ENCODE measurements around the gene CDK15. TPM values are rescaled to one million over a fixed set of nuclear protein-coding genes. Genes with fewer than 3 reads are reported as not detected.
A peak's percentile ranks its signal among the peaks of the same experiment; 100 is the strongest.

Gene CDK15
- total RNA-seq, 2 donors from 2014 or later = not detected

GRCh38 chr2:201854841-201855240, 48.5 kb downstream of the CDK15 start:
- Mint-ChIP-seq H3K4me3 (no peak overlapping the region), H3K36me3 (ENCODE audit: low read depth) (no peaks in the 10 kb centered on the region), H3K9me3 (no peaks in the 10 kb centered on the region), H3K4me1 (peaks cover 7% of the 10 kb centered on the region), H3K27me3 (peaks cover 13% of the 10 kb centered on the region), H3K27ac (no peak overlapping the region)
- peak; percentile 32 for ATAC-seq (replicated peaks)

DNA sequence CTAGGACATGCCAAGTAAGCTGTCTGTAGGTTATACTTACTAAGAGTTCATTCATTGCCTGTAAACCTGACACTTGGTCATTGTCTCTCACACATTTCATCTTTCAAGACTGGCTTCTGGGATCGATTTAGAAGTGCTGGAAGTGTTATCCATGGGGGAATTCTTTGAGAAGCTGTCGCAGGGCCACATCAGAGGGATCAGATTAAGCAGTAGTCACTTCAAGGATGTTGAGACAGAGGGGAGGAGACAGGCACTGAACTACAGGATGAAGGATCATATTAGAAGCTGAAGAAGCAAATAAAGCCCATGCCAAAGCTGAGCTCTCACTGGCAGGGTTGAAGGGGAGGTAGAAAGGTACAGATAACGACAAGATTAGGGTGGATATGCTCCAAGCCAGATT, 49.0 kb downstream of the CDK15 start:
- Mint-ChIP-seq H3K36me3 (ENCODE audit: low read depth) (no peaks in the 10 kb centered on the region), H3K4me3 (no peak overlapping the region), H3K9me3 (no peaks in the 10 kb centered on the region), H3K4me1 (peaks cover 7% of the 10 kb centered on the region), H3K27ac (no peak overlapping the region), H3K27me3 (peaks cover 13% of the 10 kb centered on the region)
- ATAC-seq (replicated peaks) = no peak

- no peaks in the 10 kb centered on the region for H3K36me3 Mint-ChIP-seq (ENCODE audit: low read depth)
- ATAC-seq (replicated peaks) = no peak
- H3K27ac Mint-ChIP-seq = no peak overlapping the region
- H3K4me3 Mint-ChIP-seq = no peak overlapping the region
- H3K27me3 Mint-ChIP-seq = peaks cover 21% of the 10 kb centered on the region
- no peaks in the 10 kb centered on the region for H3K9me3 Mint-ChIP-seq
- peaks cover 13% of the 10 kb centered on the region for H3K4me1 Mint-ChIP-seq
These were observed 51.0 kb downstream of the CDK15 start for GRCh38 chr2:201857326-201857725.

- peak; percentile 50 for ATAC-seq (replicated peaks)
- peak overlapping the region; percentile 20 for H3K4me3 Mint-ChIP-seq
- no peak overlapping the region for H3K27ac Mint-ChIP-seq
- no peaks in the 10 kb centered on the region for H3K36me3 Mint-ChIP-seq (ENCODE audit: low read depth)
- H3K4me1 Mint-ChIP-seq = peaks cover 13% of the 10 kb centered on the region
- H3K27me3 Mint-ChIP-seq = peaks cover 24% of the 10 kb centered on the region
- no peaks in the 10 kb centered on the region for H3K9me3 Mint-ChIP-seq
These were observed 52.2 kb downstream of the CDK15 start for GRCh38 chr2:201858281-201859184.

DNA sequence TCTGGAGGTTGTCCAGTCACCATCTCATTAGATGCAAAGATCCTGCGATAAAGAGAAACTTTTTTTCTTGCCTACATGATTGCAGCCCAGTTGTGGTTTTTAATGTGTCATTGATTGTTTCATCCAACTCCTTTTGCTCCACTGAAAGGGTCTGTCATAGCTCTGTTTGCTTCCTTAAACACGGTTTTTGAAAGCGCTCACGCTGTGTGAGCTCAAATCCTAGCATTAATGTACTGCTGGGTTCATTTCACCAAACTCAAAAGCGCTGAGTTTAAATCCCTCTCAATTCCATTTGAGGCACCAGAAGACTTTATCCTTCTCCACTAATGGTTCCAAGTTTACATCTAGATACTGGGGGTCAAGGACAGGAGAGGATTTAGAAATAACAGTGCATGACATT, 53.6 kb downstream of the CDK15 start:
- Mint-ChIP-seq H3K27ac (no peak overlapping the region), H3K4me1 (peaks cover 13% of the 10 kb centered on the region), H3K9me3 (no peaks in the 10 kb centered on the region), H3K4me3 (no peak overlapping the region), H3K27me3 (peaks cover 24% of the 10 kb centered on the region), H3K36me3 (ENCODE audit: low read depth) (no peaks in the 10 kb centered on the region)
- ATAC-seq (replicated peaks) = no peak

- Mint-ChIP-seq H3K4me1 (peaks cover 13% of the 10 kb centered on the region), H3K9me3 (no peaks in the 10 kb centered on the region), H3K27ac (no peak overlapping the region), H3K36me3 (ENCODE audit: low read depth) (no peaks in the 10 kb centered on the region), H3K4me3 (no peak overlapping the region), H3K27me3 (peaks cover 24% of the 10 kb centered on the region)
- ATAC-seq (replicated peaks) = peak; percentile 72
These were observed 54.3 kb downstream of the CDK15 start for GRCh38 chr2:201860636-201861066.

DNA sequence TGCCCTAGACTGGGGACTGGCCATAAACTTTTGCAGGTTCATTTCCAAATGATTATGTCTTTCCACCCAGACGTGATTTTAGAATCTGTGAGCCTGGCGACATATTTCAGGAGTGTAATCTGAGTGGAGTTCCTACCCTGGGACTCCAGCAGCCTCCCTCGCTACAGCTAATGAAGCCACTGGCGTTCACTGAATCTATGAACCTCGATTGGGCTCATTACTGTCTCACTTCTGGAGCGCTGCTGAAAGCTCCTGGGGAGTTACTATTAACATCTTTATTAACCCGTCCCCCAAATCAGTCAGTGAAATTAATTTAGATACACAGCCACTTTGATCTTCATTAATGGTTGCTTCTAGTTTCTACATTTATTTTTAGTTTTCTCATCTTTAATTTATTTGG, 56.5 kb downstream of the CDK15 start:
- Mint-ChIP-seq H3K27me3 (peaks cover 24% of the 10 kb centered on the region), H3K27ac (no peak overlapping the region), H3K9me3 (no peaks in the 10 kb centered on the region), H3K4me3 (no peak overlapping the region), H3K36me3 (ENCODE audit: low read depth) (no peaks in the 10 kb centered on the region), H3K4me1 (peaks cover 13% of the 10 kb centered on the region)
- ATAC-seq (replicated peaks) = no peak

DNA sequence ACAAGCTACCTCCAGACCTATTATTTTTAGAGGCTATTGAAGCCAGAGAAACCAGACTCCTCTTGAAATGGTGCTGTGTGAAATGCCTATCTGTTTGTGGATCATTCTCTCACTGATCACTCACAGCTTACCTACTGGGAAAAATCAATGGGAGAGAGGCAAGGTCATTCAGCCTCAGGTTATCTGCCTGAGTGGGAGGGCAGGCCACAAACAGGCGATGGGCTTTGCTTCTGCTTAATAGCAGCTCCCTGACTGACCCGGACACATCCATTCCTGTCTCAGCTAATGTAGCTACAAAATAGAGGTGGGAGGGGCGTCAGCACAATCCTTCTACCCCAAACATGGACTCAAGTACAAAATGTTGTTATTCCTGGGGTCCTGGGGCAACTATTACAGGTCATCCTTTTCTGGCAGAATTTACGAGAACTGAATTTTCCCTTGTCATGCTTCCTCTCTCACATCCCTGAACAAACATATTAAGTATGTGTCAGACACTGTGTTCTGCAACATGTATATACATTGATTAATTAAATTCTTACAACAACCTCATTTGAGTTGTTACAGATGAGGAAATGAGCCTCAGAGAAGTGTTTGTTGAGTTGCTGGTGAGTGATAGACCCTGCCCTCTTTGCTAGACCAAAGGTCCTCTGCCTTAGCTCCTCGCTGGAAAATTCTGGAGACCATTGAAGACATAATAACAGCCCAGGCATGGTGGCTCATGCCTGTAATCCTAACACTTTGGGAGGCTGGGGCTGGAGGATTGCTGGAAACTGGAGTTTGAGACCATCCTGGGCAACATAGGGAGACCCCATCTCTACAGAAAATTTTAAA, 60.5 kb downstream of the CDK15 start:
- no peaks in the 10 kb centered on the region for H3K9me3 Mint-ChIP-seq
- no peak overlapping the region for H3K4me3 Mint-ChIP-seq
- H3K27ac Mint-ChIP-seq = no peak overlapping the region
- H3K36me3 Mint-ChIP-seq (ENCODE audit: low read depth) = no peaks in the 10 kb centered on the region
- H3K27me3 Mint-ChIP-seq = peaks cover 13% of the 10 kb centered on the region
- no peaks in the 10 kb centered on the region for H3K4me1 Mint-ChIP-seq
- ATAC-seq (replicated peaks) = no peak

GRCh38 chr2:201871471-201871870, 65.1 kb downstream of the CDK15 start:
- H3K27me3 Mint-ChIP-seq = peaks cover 10% of the 10 kb centered on the region
- no peaks in the 10 kb centered on the region for H3K36me3 Mint-ChIP-seq (ENCODE audit: low read depth)
- no peak overlapping the region for H3K27ac Mint-ChIP-seq
- no peak for ATAC-seq (replicated peaks)
- H3K4me3 Mint-ChIP-seq = no peak overlapping the region
- no peaks in the 10 kb centered on the region for H3K9me3 Mint-ChIP-seq
- H3K4me1 Mint-ChIP-seq = no peaks in the 10 kb centered on the region

GRCh38 chr2:201872591-201872990, 66.3 kb downstream of the CDK15 start:
- no peak for ATAC-seq (replicated peaks)
- no peaks in the 10 kb centered on the region for H3K4me1 Mint-ChIP-seq
- no peaks in the 10 kb centered on the region for H3K36me3 Mint-ChIP-seq (ENCODE audit: low read depth)
- no peak overlapping the region for H3K4me3 Mint-ChIP-seq
- H3K27me3 Mint-ChIP-seq = peaks cover 10% of the 10 kb centered on the region
- H3K27ac Mint-ChIP-seq = no peak overlapping the region
- no peaks in the 10 kb centered on the region for H3K9me3 Mint-ChIP-seq

GRCh38 chr2:201879996-201880395, 73.7 kb downstream of the CDK15 start:
- Mint-ChIP-seq H3K4me3 (no peak overlapping the region), H3K36me3 (ENCODE audit: low read depth) (no peaks in the 10 kb centered on the region), H3K27me3 (peaks cover 42% of the 10 kb centered on the region), H3K27ac (no peak overlapping the region), H3K4me1 (peaks cover 7% of the 10 kb centered on the region), H3K9me3 (no peaks in the 10 kb centered on the region)
- ATAC-seq (replicated peaks) = no peak

- no peak overlapping the region for H3K4me3 Mint-ChIP-seq
- H3K27me3 Mint-ChIP-seq = peaks cover 42% of the 10 kb centered on the region
- no peak for ATAC-seq (replicated peaks)
- H3K27ac Mint-ChIP-seq = no peak overlapping the region
- H3K36me3 Mint-ChIP-seq (ENCODE audit: low read depth) = no peaks in the 10 kb centered on the region
- peaks cover 7% of the 10 kb centered on the region for H3K4me1 Mint-ChIP-seq
- no peaks in the 10 kb centered on the region for H3K9me3 Mint-ChIP-seq
These were observed 74.2 kb downstream of the CDK15 start for GRCh38 chr2:201880579-201880978.

DNA sequence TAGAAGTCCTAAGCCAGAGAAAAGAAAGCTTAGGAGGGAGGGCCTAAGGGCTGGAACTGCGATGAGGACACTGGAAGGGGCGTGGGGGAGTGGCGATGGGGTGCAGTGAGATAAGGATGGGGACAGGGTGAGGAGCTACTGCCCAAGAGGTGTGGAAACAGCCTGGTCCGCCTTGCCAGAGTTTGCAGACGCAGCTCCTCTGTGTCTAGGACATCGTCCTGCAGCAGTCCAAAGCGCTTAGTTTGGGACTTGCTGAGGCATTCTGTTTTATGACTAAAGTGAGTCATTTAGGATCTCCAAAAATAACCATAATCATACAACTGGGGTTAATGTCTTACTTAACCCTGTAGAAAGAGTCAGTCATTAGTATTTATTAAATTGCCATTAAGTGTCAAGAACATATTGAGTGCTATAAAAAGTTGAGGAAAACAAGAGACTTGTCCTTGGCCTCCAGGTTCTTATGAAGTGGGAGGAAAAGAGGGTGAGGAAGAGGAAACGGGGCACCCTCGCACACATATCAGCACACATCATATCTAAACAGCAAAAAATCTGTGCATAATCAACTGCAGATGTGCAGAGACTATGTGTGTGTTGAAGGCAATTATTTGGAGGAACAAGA, 74.8 kb downstream of the CDK15 start:
- H3K27ac Mint-ChIP-seq = no peak overlapping the region
- H3K9me3 Mint-ChIP-seq = no peaks in the 10 kb centered on the region
- no peaks in the 10 kb centered on the region for H3K36me3 Mint-ChIP-seq (ENCODE audit: low read depth)
- peaks cover 45% of the 10 kb centered on the region for H3K27me3 Mint-ChIP-seq
- ATAC-seq (replicated peaks) = no peak
- peaks cover 7% of the 10 kb centered on the region for H3K4me1 Mint-ChIP-seq
- no peak overlapping the region for H3K4me3 Mint-ChIP-seq

GRCh38 chr2:201881741-201882140, 75.4 kb downstream of the CDK15 start:
- Mint-ChIP-seq H3K4me1 (peaks cover 7% of the 10 kb centered on the region), H3K4me3 (peak overlapping the region; percentile 47), H3K9me3 (no peaks in the 10 kb centered on the region), H3K27me3 (peaks cover 45% of the 10 kb centered on the region), H3K36me3 (ENCODE audit: low read depth) (no peaks in the 10 kb centered on the region), H3K27ac (no peak overlapping the region)
- ATAC-seq (replicated peaks) = no peak

Measured in activated T-helper 17 cell treated with anti-CD3 and anti-CD28 coated beads, Interleukin-2, amount 50 U/mL, for 72 hours (primary cell).